HG03565 (cell line): Measurements from ENCODE around the gene CELF4.

Experiments used
- ATAC-seq: cut with Tn5 transposase; IDR thresholded peaks from one replicate; pipeline ENCODE4 v1.9.1; 2021; ENCODE audit warnings: mild to moderate bottlenecking, moderate library complexity; ENCODE audit not compliant: unreplicated experiment

CELF4 gene

DNA sequence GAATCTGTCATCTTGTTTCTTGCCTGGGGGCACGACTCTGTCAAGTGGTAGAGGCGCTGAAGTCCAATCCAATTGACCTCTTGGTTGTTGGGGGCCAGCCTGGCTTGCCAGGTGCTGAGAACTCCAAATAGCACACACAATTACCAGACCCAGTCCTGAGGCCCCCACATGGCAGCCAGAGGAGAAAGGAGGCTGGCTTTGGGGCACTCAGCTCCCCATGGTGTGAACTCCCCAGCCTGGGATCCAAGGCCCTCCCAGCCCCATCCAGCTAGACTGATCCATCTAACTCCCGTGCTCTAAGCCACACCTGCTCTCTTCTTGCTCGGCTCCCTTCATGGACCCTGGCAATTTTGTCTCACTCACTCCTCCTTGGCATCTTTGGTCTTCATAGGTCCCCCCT, 170.0 kb downstream of the CELF4 start:
- ATAC-seq: no peak

DNA sequence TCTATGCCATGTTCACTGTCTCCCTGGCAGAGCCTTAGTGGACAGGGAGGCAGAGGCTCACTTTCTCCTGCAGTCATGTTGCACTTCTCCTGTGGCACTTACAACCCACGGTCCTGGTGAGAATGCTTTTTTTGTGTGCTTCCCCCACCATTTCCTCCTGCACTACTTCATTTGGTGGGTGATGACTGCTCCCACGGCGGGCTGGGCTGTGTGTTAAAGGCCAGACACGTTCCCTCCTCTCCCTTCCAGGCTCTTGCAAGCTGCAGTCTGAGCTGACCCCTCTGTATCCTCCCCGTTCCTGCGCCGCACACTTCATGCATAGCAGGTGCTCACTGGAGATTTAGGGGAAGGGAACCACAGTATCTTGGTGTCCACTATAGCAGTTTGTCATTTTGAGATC, 170.5 kb downstream of the CELF4 start:
- ATAC-seq: no peak

DNA sequence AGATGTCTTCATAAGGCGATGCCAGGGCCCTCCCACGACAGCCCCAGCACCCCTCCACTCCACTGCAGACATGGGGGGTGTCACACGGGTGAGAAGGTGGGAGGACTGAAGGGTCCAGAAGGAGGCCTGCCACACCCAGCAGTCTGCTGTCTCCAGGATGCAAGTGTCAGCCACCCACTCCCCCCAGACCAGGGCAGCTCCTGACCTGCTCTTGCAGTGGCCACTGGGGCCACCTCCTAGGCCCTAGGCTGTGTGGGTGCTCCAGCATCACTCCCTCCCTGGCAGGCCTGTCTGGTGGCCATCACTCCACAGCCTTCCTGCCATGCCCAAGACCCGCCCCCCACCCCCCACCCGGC, 171.0 kb downstream of the CELF4 start:
- no peak for ATAC-seq

DNA sequence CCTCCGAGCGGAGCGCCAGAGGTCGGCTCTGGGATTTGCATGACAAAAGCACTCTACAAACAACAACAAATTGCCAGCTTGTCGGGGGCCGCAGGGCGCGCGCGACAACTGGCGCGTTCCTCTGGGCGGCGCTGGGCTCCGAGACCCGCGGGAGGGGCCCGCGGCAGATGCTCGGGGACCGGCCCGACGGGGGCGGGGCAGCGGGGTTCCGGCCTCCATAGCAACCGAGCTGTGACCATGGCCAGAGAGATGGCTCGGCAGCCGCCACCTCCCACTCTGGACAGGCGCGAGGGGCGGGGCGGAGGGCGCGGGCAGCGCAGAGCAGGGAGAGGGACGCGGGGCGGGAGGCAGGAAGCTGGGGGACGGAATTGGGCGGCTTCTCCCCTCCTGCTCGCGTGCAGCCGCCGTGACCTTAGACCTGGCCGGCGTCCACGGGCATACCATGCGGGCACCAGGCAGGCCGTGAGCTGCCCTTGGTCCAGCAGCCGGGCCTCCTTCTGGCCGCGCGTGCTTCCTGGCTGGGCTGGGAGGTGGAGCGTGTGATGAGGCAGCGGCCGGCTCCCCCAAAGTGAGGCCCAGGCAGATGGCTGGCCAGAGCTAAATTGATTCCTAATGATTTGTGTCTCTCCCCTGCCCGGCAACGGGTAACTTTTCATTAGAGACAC, 171.5 kb downstream of the CELF4 start:
- no peak for ATAC-seq

DNA sequence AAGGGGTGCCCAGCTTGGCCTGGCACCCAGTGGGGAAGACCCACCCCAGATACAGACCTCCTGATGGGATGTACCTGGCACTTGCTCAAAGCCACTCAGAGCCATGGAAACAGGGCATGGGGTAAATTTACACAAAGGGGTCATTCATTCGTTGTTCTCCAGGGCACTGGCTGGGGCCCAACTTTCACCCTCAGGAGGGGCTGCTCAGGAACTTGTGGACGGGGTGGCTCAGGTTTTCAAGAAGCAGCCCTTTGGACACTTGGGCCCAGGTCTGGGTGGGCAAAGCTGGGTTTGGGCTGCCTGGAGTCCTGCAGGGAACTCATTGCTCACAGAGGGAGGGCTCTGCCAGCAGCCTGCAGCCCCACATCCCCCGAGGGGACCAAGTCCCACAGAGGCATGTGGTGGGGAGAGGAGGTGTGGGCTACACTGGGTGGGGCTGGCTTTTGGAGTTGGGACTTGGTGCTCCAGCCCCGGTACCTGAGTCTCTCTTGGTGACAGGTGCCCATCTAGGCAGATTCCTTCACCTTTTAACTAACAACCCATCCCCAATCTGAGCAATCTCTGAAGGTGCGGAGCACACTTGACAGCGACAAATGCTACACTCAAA, 172.3 kb downstream of the CELF4 start:
- ATAC-seq: no peak

DNA sequence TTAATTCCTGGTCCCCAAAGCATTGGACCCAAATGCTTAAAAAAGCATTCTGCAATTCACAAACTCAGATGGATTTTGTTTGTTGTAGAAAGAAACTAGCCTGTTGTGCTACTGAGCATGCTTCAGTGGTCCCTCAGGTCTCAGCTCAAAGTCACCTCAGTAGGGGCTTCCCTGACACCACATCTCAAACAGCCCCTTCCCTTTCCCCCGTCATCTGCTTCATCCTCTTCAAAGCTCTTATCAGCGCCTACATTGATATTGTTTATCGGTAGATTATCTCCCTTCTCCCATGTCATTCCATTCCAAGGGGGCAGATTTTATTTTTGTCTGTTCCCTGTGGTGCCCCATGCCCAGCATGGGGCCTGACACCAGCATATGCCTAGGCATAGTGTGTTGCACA, 172.9 kb downstream of the CELF4 start:
- ATAC-seq: no peak

DNA sequence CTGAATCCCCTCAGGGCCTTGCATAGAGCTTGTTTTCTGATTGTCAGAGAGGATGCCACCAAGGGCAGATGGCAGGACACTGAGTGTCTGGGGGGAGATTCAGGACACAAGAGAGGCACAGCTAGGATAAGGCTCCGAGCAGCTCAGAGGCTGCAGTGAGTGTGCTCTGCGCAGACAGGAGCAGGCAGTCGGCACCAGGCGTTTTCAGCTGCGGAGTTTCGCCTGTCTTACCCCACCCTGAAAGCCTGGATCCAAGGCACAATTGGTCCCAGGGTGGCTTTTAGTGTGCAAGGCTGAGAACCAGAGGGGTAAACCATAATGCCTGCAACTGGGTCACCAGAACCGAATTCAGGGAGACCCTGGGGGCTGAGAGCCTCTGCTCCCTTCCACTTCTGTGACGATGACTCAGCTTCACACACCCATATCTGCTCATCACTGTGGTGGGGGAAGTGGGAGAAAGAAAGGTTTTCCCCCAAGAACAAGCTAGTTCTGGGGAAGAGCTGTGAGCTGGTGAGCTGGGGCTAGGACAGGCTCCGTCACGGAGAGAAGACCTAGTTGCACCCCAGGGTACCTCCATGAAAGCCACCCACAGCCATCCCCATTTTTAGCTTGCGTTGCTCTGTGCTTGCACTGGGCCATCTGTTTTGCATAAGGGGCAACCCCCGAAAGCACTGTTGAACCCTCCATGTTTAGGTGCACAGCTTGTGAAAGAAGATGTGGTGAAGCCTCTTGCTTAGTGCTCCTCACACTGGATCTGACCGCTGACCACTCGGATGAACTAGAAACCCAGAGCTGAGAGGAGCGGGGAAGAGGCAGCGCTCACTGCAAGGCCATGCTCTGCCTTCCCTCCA, 173.7 kb downstream of the CELF4 start:
- peak; percentile 81 for ATAC-seq

DNA sequence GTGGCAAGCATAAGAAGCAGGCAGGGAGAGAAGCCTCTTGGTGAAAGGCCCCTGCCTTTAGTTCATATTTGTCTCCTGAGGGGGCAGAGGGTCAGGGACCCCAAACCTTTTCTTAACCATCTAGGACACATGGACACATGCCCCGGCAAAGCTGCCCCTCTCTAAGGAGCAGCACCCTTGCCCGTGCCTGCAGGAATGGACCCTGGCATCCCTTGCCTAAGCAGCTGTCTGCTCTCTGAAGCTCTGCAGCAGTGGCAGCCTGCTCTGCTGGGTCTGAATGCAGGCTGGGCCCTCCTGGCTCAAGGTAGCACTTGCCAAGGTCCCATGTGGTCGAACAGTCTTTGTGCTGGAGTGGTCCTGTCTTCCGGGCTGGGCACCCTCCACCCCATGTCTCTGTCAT, 174.4 kb downstream of the CELF4 start:
- no peak for ATAC-seq

DNA sequence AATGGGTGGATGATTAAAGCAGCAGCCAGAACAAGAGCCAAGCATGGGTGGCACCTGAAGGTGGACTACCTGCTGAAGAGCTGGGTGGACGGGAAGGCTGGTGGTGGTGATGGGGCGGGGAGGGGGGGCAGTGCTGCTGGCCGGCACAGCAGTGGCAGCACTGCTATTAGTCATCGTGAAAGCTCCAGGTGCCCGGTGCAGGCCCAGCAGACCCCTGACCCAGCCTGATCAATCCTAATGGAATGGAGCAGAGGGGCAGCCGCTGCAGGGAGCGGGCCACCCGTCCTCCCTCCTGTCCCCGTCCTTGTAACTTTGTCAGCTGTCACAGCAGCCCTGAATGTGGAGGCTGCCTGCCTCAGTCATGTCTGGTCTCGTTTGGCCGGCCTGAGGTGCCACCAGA, 174.9 kb downstream of the CELF4 start:
- no peak for ATAC-seq

DNA sequence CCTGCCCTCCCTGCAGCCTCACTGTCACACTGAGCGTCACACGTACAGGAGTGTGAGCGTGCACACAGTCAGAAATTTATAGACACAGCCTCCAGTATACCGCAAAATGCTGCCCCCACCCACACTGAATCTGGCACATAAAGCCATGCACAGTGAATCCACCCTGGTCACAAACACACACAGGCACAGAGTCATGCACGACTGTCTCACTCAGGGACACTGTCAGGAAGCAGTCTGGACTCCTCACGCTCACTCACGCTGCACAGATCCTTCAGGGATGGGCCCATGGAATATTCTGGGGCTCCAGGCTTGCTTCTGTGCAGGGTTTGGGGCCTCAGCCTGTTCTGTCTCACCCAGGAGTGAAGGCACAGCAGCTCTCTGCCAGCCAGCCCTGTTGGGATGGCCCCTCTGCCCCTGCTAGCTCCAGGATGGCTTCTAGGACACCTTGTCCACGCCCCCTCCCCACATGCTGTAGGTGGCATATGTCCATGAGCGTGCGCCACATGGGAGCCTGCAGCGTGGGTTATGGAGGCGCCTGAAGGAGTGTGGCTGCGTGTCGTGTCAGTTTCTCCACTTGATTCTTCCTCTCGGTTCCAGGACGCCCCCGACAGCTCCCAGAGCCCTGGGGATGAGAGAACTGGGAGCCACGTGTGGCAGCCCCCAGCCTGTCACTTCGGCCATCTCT, 175.8 kb downstream of the CELF4 start:
- no peak for ATAC-seq

DNA sequence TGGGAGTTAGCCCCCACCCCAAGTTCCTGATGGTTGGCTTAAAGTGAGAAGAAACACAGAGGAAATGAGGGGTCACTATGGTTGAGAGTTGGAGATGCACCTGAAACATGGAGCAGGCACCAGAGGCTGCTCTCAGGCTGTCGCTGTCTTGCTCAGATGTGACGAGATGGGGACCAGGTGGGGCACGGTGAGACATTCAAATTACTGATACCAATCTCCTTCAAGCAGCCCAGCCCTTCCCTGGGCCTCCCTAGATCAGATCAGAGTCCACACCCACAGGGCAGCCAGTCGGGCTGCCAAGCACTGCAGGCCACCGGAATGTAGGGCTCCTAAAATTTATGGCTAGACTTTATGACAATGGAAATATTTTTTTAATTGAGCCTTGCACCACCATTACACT, 176.6 kb downstream of the CELF4 start:
- ATAC-seq: no peak

DNA sequence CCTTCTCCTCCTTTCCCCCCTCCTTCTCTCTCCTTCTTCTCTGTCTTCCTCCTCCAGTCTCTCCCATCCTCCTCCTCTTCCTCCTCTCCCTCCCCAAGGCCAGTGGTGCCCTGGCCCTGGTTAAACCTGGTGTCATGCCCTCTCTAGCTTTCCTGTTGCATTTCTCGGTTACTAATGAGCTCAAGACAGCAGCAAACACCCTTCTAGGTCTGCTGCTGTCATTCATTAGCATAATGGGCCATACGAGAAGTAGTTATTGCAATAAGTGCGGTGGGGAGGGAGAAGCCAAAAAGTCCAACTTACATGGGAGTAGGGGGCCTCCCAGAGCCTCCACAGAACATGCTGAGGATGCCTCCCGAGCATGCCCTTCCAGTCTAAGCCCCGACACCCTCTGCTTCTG, 177.2 kb downstream of the CELF4 start:
- ATAC-seq: no peak

DNA sequence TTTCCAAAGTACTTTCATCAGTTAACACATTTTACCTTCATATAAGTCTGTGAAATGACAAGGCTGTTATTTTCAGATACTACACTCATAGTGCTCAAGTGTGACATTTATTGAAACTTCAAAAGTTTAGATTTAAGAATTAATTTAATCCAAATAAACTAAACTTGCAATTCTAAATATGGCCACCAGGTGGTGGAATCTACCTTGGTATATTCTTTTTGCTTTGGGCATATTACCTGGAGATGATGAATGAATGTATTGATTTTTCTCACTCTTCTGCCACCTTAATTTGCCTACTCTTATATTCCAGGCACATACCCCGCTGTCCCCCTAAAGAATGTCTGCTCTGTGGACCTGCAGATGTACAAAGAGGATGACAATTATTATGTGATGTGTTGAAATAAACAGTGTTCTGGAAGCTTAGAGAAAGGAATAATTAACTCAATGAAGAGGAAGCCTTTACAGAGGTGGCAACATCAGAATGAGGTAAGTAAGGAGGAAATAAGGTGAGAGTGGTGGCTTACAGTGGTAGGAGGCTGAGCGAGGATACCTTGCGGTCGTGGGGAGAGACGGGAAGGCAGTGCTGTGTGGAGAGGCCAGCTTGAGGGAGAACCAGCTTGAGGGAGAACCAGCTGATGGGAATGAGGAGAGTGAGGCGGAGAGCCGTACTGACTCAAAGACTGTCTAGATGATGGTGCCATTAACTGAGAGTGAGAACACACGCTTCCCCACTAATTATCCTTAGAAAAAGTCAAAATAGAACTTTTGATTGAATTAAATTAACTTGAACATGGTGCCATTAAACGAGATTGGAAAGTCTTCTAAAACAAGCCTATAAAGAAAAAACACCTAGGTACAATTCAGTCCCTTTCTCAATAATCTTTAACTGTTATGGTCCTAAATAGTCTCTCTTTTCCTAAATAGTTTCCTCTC, 179.5 kb downstream of the CELF4 start:
- ATAC-seq: no peak

DNA sequence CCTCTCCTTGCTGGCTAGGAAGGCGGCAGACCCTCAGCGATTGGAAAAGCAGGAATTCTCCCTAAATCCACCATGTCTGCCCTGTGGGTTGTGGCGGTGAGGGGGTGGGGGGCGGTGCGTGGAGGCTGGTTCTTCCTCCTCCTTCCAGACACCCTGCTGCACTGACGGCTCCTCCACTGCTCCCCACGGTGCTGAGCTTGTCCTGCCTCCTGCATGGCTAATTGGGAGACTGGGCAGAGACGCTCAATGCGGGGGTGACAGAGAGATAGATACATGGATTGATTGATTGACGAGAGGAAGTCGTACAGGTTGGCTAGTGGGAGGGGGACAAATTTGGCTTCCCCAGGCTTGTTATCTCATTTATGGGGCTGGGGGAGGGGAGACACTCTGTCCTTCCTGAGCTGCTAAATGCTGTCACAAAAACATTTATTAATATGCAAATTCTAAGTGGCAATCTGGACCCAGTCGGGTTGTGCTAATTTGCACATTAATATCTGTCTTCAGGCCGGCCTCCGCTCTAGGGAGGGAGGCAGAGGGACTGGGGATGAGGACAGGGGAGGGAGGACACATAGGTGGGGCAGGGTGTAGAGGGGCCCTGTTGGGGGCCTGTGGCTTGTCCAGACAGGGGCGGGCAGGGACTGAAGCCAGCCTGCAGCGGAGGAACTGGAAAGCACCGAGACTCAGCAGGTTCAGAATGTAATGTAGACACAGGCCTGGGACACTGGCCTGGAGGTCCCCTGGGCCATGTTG, 181.6 kb downstream of the CELF4 start:
- ATAC-seq: no peak

DNA sequence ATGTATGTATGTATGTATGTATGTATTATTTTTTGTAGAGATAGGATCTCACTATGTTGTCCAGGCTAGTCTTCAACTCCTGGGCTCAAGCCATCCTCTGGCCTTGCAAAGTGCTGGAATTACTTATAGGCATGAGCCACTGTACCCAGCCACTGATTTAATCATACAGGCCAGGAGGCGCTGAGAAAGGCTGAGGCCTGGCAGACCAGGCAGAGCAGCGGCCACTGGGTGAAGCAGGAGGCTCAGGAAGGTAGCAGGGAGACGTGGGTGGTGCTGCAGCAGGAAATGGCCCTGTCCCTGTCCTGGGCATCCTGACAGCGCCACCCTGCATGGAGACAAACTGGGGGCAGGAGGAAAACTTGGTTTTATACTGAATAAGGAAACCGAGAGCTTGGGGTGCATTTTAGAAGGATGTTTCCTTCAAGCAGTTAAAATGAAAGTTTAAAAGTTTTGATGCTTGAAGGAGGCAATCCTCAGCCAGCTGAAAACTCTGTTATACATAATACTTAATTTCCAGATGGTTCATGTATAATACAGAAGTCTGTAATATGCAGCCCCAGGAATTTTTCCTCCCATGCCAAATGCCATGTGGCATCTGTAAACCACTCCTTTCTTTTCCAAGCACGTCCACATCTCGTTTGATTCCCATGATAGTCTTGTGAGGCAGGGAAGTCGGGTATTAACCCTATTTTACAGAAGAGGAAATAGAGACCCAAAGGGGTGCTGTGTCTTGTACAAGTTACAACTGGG, 182.4 kb downstream of the CELF4 start:
- no peak for ATAC-seq

DNA sequence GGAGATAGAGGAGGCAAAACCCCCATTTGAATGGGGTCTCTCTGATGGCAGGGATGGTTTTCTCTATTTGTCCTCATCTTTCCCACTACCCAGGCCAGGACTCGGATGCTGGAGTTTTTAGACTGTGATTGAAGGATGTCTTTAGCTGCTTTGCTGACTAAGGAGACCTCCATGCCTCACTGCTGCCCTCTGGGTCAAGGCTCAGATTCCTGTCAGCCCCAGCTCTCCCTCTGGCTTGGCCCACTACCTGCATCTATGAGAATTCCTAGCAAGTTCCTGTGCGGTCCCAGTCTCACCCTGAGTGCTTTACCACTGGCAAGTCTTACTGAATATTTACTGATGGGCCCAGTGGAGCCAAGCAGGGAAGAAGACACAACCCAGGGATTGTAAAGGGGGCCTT, 184.0 kb downstream of the CELF4 start:
- no peak for ATAC-seq

DNA sequence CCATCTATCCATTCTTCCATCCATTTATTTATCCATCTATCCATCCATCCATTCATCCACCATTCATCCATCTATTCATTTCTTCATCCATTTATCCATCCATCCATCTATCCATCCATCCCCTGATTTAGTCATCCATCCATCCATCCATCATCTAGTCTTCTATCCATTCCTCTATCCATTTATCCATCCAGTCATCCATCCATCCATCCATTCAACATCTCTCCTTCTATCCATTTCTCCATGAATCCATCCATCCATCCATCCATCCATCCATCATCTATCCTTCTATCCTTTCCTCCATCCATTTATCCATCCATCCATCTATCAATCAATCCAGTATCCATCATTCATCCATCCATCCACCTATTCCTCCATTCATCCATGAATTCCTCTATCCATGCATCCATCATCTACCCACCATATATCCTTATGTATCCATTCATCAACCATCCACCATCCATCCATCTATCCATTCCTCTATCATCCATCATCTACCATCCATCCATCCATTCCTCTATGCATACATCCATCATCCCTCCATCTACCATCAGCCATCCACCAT, 185.0 kb downstream of the CELF4 start:
- no peak for ATAC-seq

DNA sequence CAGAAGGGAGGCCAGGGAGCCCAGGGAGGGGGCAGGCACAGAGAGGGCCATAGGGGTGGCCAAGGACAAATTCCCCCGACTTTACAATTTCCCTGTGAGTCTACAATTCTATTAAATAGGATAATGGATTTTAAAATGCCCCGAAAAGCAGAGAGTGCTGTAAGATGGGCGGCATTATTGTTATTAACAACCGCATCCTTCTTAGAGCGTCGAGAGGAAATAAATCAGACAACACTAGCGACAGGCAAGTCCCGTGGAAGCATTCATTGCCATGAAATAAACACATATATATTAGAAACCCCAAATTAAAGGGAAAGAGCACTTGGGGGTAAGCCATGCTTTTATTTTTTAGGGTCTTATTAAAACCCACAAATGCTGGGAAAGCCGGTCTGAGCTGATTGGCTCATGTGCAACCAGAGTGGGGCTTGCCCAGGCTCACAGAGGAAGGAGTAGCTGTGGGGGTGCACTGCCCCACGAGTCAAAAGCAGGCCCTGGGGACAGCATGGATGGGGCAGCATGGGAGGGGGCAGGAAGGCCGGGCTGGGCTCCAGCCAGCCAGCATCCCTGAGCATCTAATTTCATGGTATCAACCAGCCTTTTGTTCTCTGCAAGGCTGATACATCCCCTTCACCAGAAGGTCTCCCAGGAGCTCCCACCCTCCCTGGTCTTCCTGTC, 187.1 kb downstream of the CELF4 start:
- ATAC-seq: no peak
